PC-9 (cell line): ENCODE results near the gene G0S2. TPM values are rescaled to one million over a fixed set of nuclear protein-coding genes. Genes with fewer than 3 reads are reported as not detected.

ENCODE experiments used
- BruUV-seq: library from RNA; stranded (reverse); fragments of 400-500 nt; replicated peaks from 2 replicates; lab custom pipeline; 2021; lab: Mats Ljungman, UMichigan
- CTCF ChIA-PET: fragments of 300-600 bp; sonication (Branson Sonifier 250); formaldehyde crosslinking; loops from one replicate; lab custom pipeline; 2022; ENCODE audit warnings: antibody characterized with exemption; lab: Charles Lee
- POLR2A ChIA-PET: fragments of 300-600 bp; sonication (Branson Sonifier 250); formaldehyde crosslinking; loops from one replicate; lab custom pipeline; 2022; ENCODE audit warnings: antibody characterized with exemption; ENCODE audit not compliant: unreplicated experiment; lab: Charles Lee
- DNase-seq, 2 experiments: peaks; one replicate each; pipeline versions ENCODE4 v3.0.0 to v3.0.0-alpha.2; 2015 to 2022; ENCODE audit warnings: mixed read lengths in 1 of 2
- H2AFZ ChIP-seq: fragments of 200-600 bp; sonication (generic); 2 replicates; pipeline ENCODE4 v1.8.1; 2017; ENCODE audit warnings: antibody characterized with exemption
- H3F3A ChIP-seq: fragments of 200-600 bp; sonication (generic); 2 replicates; pipeline ENCODE4 v1.8.1; 2017; ENCODE audit warnings: antibody characterized with exemption, mild to moderate bottlenecking, low read depth; ENCODE audit not compliant: insufficient read depth
- H3K27ac ChIP-seq: fragments of 200-600 bp; sonication (generic); 2 replicates; pipeline ENCODE4 v1.6.1; 2016; ENCODE audit warnings: mixed run types
- H3K27me3 ChIP-seq: fragments of 200-600 bp; sonication (generic); 2 replicates; pipeline ENCODE4 v1.6.1; 2016; ENCODE audit warnings: low read depth, mixed run types; ENCODE audit not compliant: insufficient read depth
- H3K36me3 ChIP-seq: fragments of 200-600 bp; sonication (generic); 2 replicates; pipeline ENCODE4 v1.6.1; 2016; ENCODE audit warnings: low read depth, mixed run types
- H3K4me1 ChIP-seq: fragments of 200-600 bp; sonication (generic); replicated peaks from 2 replicates; pipeline ENCODE4 v1.6.1; 2016; ENCODE audit warnings: mixed run types; ENCODE audit not compliant: insufficient read depth
- H3K4me2 ChIP-seq: fragments of 200-600 bp; sonication (generic); 2 replicates; pipeline ENCODE4 v1.6.1; 2017; ENCODE audit warnings: mixed run types
- H3K4me3 ChIP-seq: fragments of 200-600 bp; sonication (generic); 2 replicates; pipeline ENCODE4 v1.6.1; 2016; ENCODE audit warnings: mixed run types
- H3K79me2 ChIP-seq: fragments of 200-600 bp; sonication (generic); 2 replicates; pipeline ENCODE4 v1.6.1; 2017; ENCODE audit warnings: low read depth, mixed run types
- H3K9me2 ChIP-seq: fragments of 200-600 bp; sonication (generic); 2 replicates; pipeline ENCODE4 v1.8.1; 2017; ENCODE audit warnings: mild to moderate bottlenecking; ENCODE audit not compliant: insufficient read depth
- H3K9me3 ChIP-seq: fragments of 200-600 bp; sonication (generic); 2 replicates; pipeline ENCODE4 v1.8.1; 2016; ENCODE audit warnings: low read depth; ENCODE audit not compliant: insufficient read depth
- H4K20me1 ChIP-seq: fragments of 200-600 bp; sonication (generic); 2 replicates; pipeline ENCODE4 v1.8.1; 2017; ENCODE audit not compliant: insufficient read depth
- EZH2 ChIP-seq: fragments of 200-600 bp; sonication (generic); IDR thresholded peaks from 2 replicates; pipeline ENCODE4 v1.8.0; 2017; ENCODE audit warnings: antibody characterized with exemption, low read depth
- intact Hi-C: fragments of 100-400 bp; cut with micrococcal nuclease; formaldehyde crosslinking; loops from one replicate; pipeline ENCODE4 v1.10.0; 2022; ENCODE audit not compliant: unreplicated experiment
- total RNA-seq: library from RNA; stranded (reverse); gene quantifications from 2 replicates; pipeline ENCODE4 v1.2.3, GENCODE V29; 2021
- TF ChIP-seq, protein P1 (sequence below): fragments of 200-600 bp; sonication (generic); conservative IDR thresholded peaks from 2 replicates; pipeline ENCODE4 v1.6.1; 2017; ENCODE audit warnings: mixed run types, antibody characterized with exemption, mild to moderate bottlenecking, moderate library complexity

G0S2 gene
- total RNA-seq, 1 experiment from 2014 or later: 2.4 TPM

DNA sequence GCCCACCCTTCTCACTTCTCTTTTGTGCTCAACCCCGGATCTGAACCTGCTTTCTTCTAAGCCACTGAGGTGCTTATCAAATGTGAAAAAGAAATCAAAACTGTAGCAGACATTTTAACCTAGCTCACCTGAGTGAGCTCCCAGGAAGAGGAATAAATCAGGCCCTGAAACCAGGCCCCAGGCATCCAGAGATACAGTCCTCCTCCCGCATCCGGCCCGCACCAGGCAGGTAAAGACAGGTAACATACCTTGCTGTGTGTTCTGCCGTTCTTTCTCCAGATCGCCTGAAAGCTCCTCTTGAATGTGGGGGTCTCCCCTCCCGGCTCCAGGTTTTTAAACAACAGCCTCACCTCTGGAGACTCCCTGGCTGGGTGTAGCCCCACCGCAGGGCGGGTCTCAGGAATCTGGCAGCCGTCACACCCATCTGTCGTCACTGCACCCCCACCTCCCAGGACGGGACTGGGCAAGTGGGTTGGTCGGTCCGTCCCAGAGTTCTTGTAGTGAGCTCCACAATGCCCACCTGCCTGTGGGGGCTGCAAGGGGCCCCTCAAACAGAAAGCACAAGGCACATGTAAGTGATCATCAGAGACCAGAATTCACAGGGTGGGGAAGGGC is 23.0 kb upstream of the G0S2 start, which contains the start of gene LAMB3:
Gene LAMB3, minus strand, starts transcription at position 305 of the 615 bp plus-strand sequence. CDS start 1,481 bp downstream, outside the sequence.
- intact Hi-C loops: loop anchor here (2.0 to 10.0 kb wide), 7 partner anchors 41 to 945 kb away; partner anchors contain the start of gene C1orf74
- Histone ChIP-seq H3K27ac (peak within 1 kb of the TSS; percentile 98), H3K4me1 (peaks cover 97% of the 10 kb centered on the region), H3K79me2 (peaks cover 38% of the 10 kb centered on the region), H3K4me3 (peak within 1 kb of the TSS; percentile 76), H3K27me3 (no peaks in the 10 kb centered on the region), H2AFZ (no peak within 1 kb of the TSS), H3K9me2 (no peaks in the 10 kb centered on the region), H4K20me1 (no peaks in the 10 kb centered on the region), H3K36me3 (peaks cover 3% of the 10 kb centered on the region; the same call in 1 of the 2 replicates), H3K4me2 (peak within 1 kb of the TSS; percentile 95), H3F3A (peaks cover 62% of the 10 kb centered on the region), H3K9me3 (no peaks in the 10 kb centered on the region)
- no peak for TF ChIP-seq EZH2
- TF ChIP-seq, protein P1, sequence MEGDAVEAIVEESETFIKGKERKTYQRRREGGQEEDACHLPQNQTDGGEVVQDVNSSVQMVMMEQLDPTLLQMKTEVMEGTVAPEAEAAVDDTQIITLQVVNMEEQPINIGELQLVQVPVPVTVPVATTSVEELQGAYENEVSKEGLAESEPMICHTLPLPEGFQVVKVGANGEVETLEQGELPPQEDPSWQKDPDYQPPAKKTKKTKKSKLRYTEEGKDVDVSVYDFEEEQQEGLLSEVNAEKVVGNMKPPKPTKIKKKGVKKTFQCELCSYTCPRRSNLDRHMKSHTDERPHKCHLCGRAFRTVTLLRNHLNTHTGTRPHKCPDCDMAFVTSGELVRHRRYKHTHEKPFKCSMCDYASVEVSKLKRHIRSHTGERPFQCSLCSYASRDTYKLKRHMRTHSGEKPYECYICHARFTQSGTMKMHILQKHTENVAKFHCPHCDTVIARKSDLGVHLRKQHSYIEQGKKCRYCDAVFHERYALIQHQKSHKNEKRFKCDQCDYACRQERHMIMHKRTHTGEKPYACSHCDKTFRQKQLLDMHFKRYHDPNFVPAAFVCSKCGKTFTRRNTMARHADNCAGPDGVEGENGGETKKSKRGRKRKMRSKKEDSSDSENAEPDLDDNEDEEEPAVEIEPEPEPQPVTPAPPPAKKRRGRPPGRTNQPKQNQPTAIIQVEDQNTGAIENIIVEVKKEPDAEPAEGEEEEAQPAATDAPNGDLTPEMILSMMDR: no peak
- no TSS peak for BruUV-seq
- POLR2A ChIA-PET: interaction anchor here (0.5 to 1.9 kb wide), 14 partner anchors 9 to 1523 kb away, joined by 3 to 24 read pairs (median 6); partner anchors contain the start of genes C1orf74 and IRF6
- CTCF ChIA-PET: interaction anchor here (0.7 to 1.2 kb wide), 4 partner anchors 8 to 50 kb away, joined by 3 to 4 read pairs (median 3); no protein-coding TSS in a partner anchor
- DNase-seq: peak; percentile 81 to 88

DNA sequence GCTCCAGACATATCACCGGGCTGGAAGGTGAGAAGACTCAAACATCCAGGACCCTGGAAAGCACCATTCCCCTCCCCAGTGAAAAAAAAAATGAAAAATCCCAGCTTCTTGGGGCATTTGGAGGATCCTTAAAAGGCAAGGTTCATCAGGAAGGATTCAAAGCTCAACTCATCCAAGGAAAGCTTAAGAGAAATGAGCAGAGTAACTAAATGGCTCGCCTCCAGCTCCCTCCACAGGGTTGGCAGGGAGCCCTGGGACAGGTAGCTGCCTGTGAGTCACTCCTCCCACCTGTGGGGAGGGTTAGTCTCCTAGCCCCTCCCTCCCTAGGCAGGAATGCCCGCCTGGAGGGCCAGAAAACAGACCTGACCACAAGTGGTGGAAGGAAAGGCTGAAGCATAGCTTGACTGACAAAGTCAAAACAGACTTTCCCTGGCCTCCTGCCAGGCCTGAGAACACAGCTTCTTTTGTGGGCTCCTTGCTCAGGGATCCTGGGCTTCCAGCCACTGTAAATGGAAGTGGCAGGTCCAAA is 22.3 kb upstream of the G0S2 start:
- H3K4me3 ChIP-seq: peak overlapping the region; percentile 76
- ChIA-PET CTCF (interaction anchor here (0.6 to 1.2 kb wide), 4 partner anchors 9 to 708 kb away, joined by 3 to 6 read pairs (median 4); no protein-coding TSS in a partner anchor), POLR2A (interaction anchor here (0.5 to 1.9 kb wide), 17 partner anchors 9 to 1987 kb away, joined by 3 to 24 read pairs (median 4); partner anchors contain the start of genes C1orf74 and IRF6)
- no peaks in the 10 kb centered on the region for H3K9me3 ChIP-seq
- BruUV-seq: TSS peak; percentile 63
- H3K79me2 ChIP-seq: peaks cover 31% of the 10 kb centered on the region
- DNase-seq: peak; percentile 97 to 98
- H4K20me1 ChIP-seq: no peaks in the 10 kb centered on the region
- intact Hi-C loops: loop anchor here (1.0 to 10.0 kb wide), 8 partner anchors 22 to 944 kb away; partner anchors contain the start of genes C1orf74 and G0S2
- peaks cover 97% of the 10 kb centered on the region for H3K4me1 ChIP-seq
- peak overlapping the region; percentile 98 for H3K27ac ChIP-seq
- no peak overlapping the region for H2AFZ ChIP-seq
- peak overlapping the region; percentile 95 for H3K4me2 ChIP-seq
- H3K36me3 ChIP-seq: peaks cover 1% of the 10 kb centered on the region; the same call in 1 of the 2 replicates
- TF ChIP-seq EZH2: no peak
- TF ChIP-seq, protein P1: no peak
- H3F3A ChIP-seq: peaks cover 62% of the 10 kb centered on the region
- no peaks in the 10 kb centered on the region for H3K27me3 ChIP-seq
- no peaks in the 10 kb centered on the region for H3K9me2 ChIP-seq

DNA sequence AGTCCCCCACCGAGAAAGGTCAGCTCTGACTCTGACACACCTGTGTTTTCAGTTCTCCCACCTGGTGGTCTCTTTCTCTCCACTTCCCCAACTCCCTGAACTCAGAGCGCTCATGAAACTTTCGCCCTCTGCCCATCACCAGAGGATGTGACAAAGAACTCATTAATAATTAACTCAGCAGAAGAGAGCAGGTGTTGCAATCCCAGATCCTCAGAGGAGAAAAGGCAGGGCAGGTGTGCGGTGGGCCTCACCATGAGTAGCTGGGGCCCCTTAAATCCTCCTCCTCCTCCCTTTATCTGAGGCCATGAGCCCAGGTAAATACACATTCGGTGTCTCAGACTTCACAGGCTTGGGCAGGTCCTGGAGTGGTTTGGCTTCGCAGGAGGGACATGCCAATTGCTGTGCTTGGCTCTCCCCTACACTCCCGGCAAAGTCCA is 21.3 kb upstream of the G0S2 start:
- BruUV-seq: no TSS peak
- peak overlapping the region; percentile 58 for H3K4me2 ChIP-seq

More for the DNA sequence above, 21.3 kb upstream of the G0S2 start:
- H3K9me3 ChIP-seq: no peaks in the 10 kb centered on the region
- H4K20me1 ChIP-seq: no peaks in the 10 kb centered on the region
- peaks cover 89% of the 10 kb centered on the region for H3K4me1 ChIP-seq
- peaks cover 24% of the 10 kb centered on the region for H3K79me2 ChIP-seq
- H3K27ac ChIP-seq: peak overlapping the region; percentile 98
- H3K27me3 ChIP-seq: no peaks in the 10 kb centered on the region
- H2AFZ ChIP-seq: no peak overlapping the region
- ChIA-PET CTCF (no interaction called here), POLR2A (interaction anchor here (1.9 kb wide), 1 partner anchor 10 kb away, joined by 24 read pairs; no protein-coding TSS in a partner anchor)
- peaks cover 55% of the 10 kb centered on the region for H3F3A ChIP-seq
- no peaks in the 10 kb centered on the region for H3K36me3 ChIP-seq
- intact Hi-C loops: loop anchor here (1.0 to 10.0 kb wide), 8 partner anchors 21 to 943 kb away; partner anchors contain the start of genes C1orf74 and G0S2
- H3K9me2 ChIP-seq: no peaks in the 10 kb centered on the region
- TF ChIP-seq, protein P1: no peak
- DNase-seq: no peak
- no peak overlapping the region for H3K4me3 ChIP-seq
